Measurements from ENCODE around the gene LMNA. TPM values are rescaled to one million over a fixed set of nuclear protein-coding genes. Genes with fewer than 3 reads are reported as not detected.

The LMNA gene
- total RNA-seq, 4 donors from 2014 or later = 574 to 977 (median 714) TPM

GRCh38 chr1:156160000-156160742, 45.7 kb downstream of the LMNA start:
- no peaks in the 10 kb centered on the region for H3K27me3 ChIP-seq
- H3K4me3 ChIP-seq = peak overlapping the region; percentile 52
- H3K9me3 ChIP-seq = no peaks in the 10 kb centered on the region
- TF ChIP-seq POLR2A (IDR thresholded peaks at IDR 0.05) = no peak
- TF ChIP-seq POLR2AphosphoS5 (IDR thresholded peaks at IDR 0.05) = no peak
- no peak for TF ChIP-seq CTCF (IDR thresholded peaks at IDR 0.05)
- TF ChIP-seq EP300 (IDR thresholded peaks at IDR 0.05) = no peak
- H3K36me3 ChIP-seq = peaks cover 50% of the 10 kb centered on the region
- WGBS = 72% methylated on average over 13 of the region's 13 CpGs
- H3K4me1 ChIP-seq = peaks cover 22% of the 10 kb centered on the region
- DNase-seq (ENCODE audit: low spot score in 2 of 2) = no peak
- H3K27ac ChIP-seq = peak overlapping the region; percentile 34

DNA sequence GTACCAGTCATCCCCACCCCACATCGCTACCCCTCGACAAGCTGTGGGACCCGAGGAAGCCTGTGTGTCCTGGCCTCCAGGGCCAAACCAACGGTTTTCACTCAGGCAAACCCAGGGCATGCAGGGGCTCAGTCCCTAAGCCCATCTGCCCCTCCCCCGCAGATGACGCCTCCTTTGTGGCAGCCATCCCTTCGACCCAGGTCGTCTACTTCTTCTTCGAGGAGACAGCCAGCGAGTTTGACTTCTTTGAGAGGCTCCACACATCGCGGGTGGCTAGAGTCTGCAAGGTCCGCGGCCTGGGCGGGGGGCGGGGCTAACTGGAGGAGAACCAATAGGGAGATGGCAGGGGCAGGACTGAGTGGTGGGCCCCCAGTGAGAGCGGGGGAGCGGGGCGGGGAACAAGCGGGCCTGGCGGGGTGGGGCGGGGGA, 46.2 kb downstream of the LMNA start:
- H3K36me3 ChIP-seq = peaks cover 50% of the 10 kb centered on the region
- H3K4me1 ChIP-seq = peaks cover 19% of the 10 kb centered on the region
- peak overlapping the region; percentile 52 for H3K4me3 ChIP-seq
- WGBS = 17% methylated on average over 6 of the region's 22 CpGs
- peak; percentile 92 to 94 for DNase-seq (ENCODE audit: low spot score in 2 of 2)
- H3K9me3 ChIP-seq = no peaks in the 10 kb centered on the region
- TF ChIP-seq POLR2AphosphoS5 (IDR thresholded peaks at IDR 0.05) = no peak
- no peak for TF ChIP-seq EP300 (IDR thresholded peaks at IDR 0.05)
- TF ChIP-seq POLR2A (IDR thresholded peaks at IDR 0.05) = no peak
- TF ChIP-seq CTCF (IDR thresholded peaks at IDR 0.05) = no peak
- H3K27ac ChIP-seq = peak overlapping the region; percentile 76
- H3K27me3 ChIP-seq = no peaks in the 10 kb centered on the region

DNA sequence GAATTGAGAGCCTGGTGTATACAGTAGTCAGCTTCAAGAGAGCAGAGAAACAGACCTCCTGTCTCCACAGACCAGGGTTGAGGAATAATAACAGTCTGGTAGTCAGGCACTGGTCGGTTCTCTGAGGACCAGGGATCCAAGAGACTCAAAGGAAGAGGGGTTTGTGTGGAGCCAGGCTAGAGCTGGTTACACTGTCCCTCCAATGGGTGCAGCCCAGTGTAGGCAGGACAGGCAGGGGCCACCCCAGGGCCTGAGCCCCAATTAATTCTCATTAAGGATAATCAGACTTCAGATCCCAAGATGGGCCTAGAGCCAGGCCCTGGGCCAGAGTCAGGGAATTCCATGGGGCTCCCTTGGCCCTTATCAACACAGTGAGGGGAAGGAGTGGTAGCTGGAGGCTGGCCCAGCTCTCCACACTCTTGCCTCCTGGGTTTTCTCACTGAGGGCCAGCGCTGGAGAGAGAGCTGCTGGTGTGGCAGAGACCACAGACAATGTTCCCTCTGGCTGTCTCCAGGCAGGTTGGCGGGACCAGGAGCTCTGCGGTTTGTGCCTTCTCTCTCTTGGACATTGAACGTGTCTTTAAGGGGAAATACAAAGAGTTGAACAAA, 48.0 kb downstream of the LMNA start:
- H3K27ac ChIP-seq = no peak overlapping the region
- TF ChIP-seq EP300 (IDR thresholded peaks at IDR 0.05) = no peak

DNA sequence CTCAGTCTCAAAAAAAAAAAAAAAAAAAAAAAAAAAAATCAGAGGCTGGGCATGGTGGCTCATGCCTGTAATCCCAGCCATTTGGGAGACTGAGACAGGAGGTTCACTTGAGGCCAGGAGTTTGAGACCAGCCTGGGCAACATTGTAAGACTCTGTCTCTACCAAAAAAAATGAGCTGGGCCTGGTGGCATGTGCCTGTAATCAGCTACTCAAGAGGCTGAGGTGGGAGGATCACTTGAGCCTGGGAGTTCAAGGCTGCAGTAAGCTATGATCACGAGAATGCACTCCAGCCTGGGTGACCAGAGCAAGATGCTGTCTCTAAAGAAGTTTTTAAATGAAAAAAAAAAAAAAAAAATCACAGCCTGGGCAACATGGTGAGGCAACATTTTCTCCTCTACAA, 49.2 kb downstream of the LMNA start:
- peaks cover 19% of the 10 kb centered on the region for H3K4me1 ChIP-seq
- WGBS = 97% methylated on average over 1 of the region's 1 CpG
- DNase-seq (ENCODE audit: low spot score in 2 of 2) = no peak
- no peak overlapping the region for H3K27ac ChIP-seq
- no peak overlapping the region for H3K4me3 ChIP-seq
- TF ChIP-seq EP300 (IDR thresholded peaks at IDR 0.05) (no peak), POLR2AphosphoS5 (IDR thresholded peaks at IDR 0.05) (no peak), CTCF (IDR thresholded peaks at IDR 0.05) (no peak), POLR2A (IDR thresholded peaks at IDR 0.05) (no peak)
- no peaks in the 10 kb centered on the region for H3K27me3 ChIP-seq
- peaks cover 52% of the 10 kb centered on the region for H3K36me3 ChIP-seq
- no peaks in the 10 kb centered on the region for H3K9me3 ChIP-seq

More for the DNA sequence above, 48.0 kb downstream of the LMNA start:
- H3K4me1 ChIP-seq = peaks cover 19% of the 10 kb centered on the region
- H3K36me3 ChIP-seq = peaks cover 54% of the 10 kb centered on the region
- H3K27me3 ChIP-seq = no peaks in the 10 kb centered on the region
- H3K4me3 ChIP-seq = no peak overlapping the region
- H3K9me3 ChIP-seq = no peaks in the 10 kb centered on the region
- WGBS = 74% methylated on average over 5 of the region's 5 CpGs
- no peak for DNase-seq (ENCODE audit: low spot score in 2 of 2)

DNA sequence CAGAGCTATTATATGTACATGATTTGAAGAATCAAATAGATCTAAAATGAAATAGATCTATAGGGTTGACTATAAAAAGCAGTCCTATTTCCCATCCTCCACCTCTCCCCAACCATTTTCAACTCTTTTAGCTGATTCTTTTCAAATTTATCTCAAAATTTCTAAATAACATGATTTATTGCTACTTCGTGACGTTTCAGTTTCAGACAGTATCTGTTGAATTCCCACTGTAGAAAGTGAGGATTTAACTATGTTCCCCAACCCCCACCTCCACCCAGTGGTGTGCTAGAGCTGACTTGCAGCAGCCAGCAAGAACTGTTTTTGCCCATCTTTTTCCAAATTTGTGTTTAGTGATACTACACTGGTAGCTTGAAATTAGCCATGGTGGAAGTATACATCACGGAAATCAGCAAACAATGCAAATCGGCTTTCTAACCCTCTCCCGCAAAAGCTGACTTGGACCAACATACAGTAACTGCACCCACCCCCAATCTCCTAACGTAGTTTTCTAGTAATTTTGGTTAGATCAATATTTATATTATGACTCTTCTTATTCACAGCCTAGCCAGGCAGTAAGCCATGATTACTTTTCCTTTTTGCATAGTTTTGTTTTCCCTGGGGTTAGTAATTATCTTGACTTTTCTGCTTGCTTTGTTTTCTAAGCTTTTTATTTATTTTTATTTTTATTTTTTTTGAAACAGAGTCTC, 49.8 kb downstream of the LMNA start:
- Histone ChIP-seq H3K27me3 (no peaks in the 10 kb centered on the region), H3K9me3 (no peaks in the 10 kb centered on the region), H3K36me3 (peaks cover 51% of the 10 kb centered on the region), H3K4me3 (no peak overlapping the region), H3K27ac (no peak overlapping the region), H3K4me1 (peaks cover 19% of the 10 kb centered on the region)
- WGBS = 89% methylated on average over 6 of the region's 6 CpGs
- no peak for DNase-seq (ENCODE audit: low spot score in 2 of 2)
- TF ChIP-seq POLR2A (IDR thresholded peaks at IDR 0.05) (no peak), POLR2AphosphoS5 (IDR thresholded peaks at IDR 0.05) (no peak), EP300 (IDR thresholded peaks at IDR 0.05) (no peak), CTCF (IDR thresholded peaks at IDR 0.05) (no peak)
